ENCODE measurements around the gene CUX1.

DNA sequence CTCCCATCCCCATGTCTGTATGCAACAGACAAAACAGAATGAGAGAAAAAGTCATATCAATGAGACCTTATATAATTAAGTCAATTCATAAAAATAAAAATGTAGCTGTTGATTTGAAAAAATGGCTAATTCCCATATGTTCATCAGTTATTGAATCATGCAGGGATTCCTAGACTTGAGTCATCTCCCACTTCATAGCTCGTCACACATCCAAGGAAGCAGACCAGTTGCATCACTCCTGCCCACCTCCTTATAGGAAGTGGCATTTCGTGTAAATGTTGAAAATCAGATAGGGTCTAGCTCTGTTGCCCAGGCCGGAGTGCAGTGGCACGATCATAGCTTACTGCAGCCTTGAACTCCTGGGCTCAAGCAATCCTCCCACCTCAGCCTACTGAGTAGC is 413.2 kb downstream of the CUX1 start:
- TF ChIP-seq ARNTL (CRISPR knock-in tag; IDR thresholded peaks at IDR 0.05; ENCODE audit: borderline replicate concordance, low read depth) (no peak), ZC3H10 (CRISPR knock-in tag; IDR thresholded peaks at IDR 0.05) (no peak), ZFP3 (CRISPR knock-in tag; IDR thresholded peaks at IDR 0.05) (no peak), PPARA (CRISPR knock-in tag; IDR thresholded peaks at IDR 0.05; ENCODE audit: borderline replicate concordance) (no peak), RARB (CRISPR knock-in tag; IDR thresholded peaks at IDR 0.05) (no peak), ZNF70 (CRISPR knock-in tag; IDR thresholded peaks at IDR 0.05) (no peak), GLIS3 (CRISPR knock-in tag; IDR thresholded peaks at IDR 0.05) (no peak), ZFP30 (CRISPR knock-in tag; IDR thresholded peaks at IDR 0.05) (no peak)
- TF ChIP-seq, protein P1, sequence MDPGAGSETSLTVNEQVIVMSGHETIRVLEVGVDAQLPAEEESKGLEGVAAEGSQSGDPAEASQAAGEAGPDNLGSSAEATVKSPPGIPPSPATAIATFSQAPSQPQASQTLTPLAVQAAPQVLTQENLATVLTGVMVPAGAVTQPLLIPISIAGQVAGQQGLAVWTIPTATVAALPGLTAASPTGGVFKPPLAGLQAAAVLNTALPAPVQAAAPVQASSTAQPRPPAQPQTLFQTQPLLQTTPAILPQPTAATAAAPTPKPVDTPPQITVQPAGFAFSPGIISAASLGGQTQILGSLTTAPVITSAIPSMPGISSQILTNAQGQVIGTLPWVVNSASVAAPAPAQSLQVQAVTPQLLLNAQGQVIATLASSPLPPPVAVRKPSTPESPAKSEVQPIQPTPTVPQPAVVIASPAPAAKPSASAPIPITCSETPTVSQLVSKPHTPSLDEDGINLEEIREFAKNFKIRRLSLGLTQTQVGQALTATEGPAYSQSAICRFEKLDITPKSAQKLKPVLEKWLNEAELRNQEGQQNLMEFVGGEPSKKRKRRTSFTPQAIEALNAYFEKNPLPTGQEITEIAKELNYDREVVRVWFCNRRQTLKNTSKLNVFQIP (CRISPR knock-in tag; IDR thresholded peaks at IDR 0.05; ENCODE audit: borderline replicate concordance, low read depth) = no peak

Data from SK-N-SH treated with all-trans-retinoic acid at 6 μM for 48 hours (cell line).